Keratinocyte (primary cell): ENCODE measurements around the gene SPATA9. TPM values are rescaled to one million over a fixed set of nuclear protein-coding genes. Genes with fewer than 3 reads are reported as not detected.

Experiments
- DNase-seq: peaks from one replicate; pipeline ENCODE4 v3.0.0-alpha.2; 2011; ENCODE audit warnings: low read depth, missing footprints, low spot score
- FAIRE-seq: peaks from 2 replicates; lab custom pipeline; 2011; peaks lifted over from hg19 to GRCh38; lab: Jason Lieb, UNC
- H2AFZ ChIP-seq: 2 replicates; pipeline ENCODE4 v1.6.0; 2012; ENCODE audit warnings: low read length, control low read depth, inconsistent platforms; ENCODE audit not compliant: control insufficient read depth
- H3K27ac ChIP-seq: 2 replicates; pipeline ENCODE4 v1.5.1; 2011; ENCODE audit warnings: low read length; ENCODE audit not compliant: control insufficient read depth, insufficient read depth
- H3K27me3 ChIP-seq: 3 replicates; pipeline ENCODE4 v1.6.0; 2011; ENCODE audit warnings: low read length; ENCODE audit not compliant: control insufficient read depth, insufficient read depth; ENCODE audit errors: extremely low read depth
- H3K36me3 ChIP-seq, 2 experiments: 2 replicates in 1 of 2; 3 replicates in 1 of 2; pipeline ENCODE4 v1.5.1; 2011; ENCODE audit warnings: low read length in 2 of 2, mild to moderate bottlenecking in 1 of 2; ENCODE audit not compliant: control insufficient read depth in 2 of 2, insufficient read depth in 2 of 2; ENCODE audit errors: extremely low read depth in 1 of 2
- H3K4me1 ChIP-seq: 3 replicates; pipeline ENCODE4 v1.5.1; 2011; ENCODE audit warnings: low read length; ENCODE audit not compliant: control insufficient read depth, insufficient read depth; ENCODE audit errors: extremely low read depth
- H3K4me2 ChIP-seq: 3 replicates; pipeline ENCODE4 v1.6.0; 2011; ENCODE audit warnings: low read depth, low read length; ENCODE audit not compliant: control insufficient read depth, insufficient read depth; ENCODE audit errors: extremely low read depth
- H3K4me3 ChIP-seq, 3 experiments: fragments of 200-600 bp in 1 of 3; sonication (generic) in 1 of 3; 2 replicates in 2 of 3; 3 replicates in 1 of 3; pipeline ENCODE4 v1.5.1; 2011 to 2016; ENCODE audit warnings: low read length in 3 of 3, mild to moderate bottlenecking in 3 of 3, control low read depth in 2 of 3, inconsistent platforms in 1 of 3, low read depth in 1 of 3, mixed read lengths in 1 of 3, mixed run types in 1 of 3, moderate library complexity in 1 of 3; ENCODE audit not compliant: control insufficient read depth in 2 of 3, insufficient read depth in 2 of 3; ENCODE audit errors: extremely low read depth in 1 of 3
- H3K79me2 ChIP-seq: 2 replicates; pipeline ENCODE4 v1.6.0; 2012; ENCODE audit warnings: low read length; ENCODE audit not compliant: control insufficient read depth, insufficient read depth
- H3K9ac ChIP-seq: 3 replicates; pipeline ENCODE4 v1.6.0; 2011; ENCODE audit warnings: low read length; ENCODE audit not compliant: control insufficient read depth, insufficient read depth; ENCODE audit errors: extremely low read depth
- H3K9me1 ChIP-seq: 3 replicates; pipeline ENCODE4 v1.6.0; 2011; ENCODE audit warnings: low read length; ENCODE audit not compliant: control insufficient read depth, insufficient read depth; ENCODE audit errors: extremely low read depth
- H3K9me3 ChIP-seq: 2 replicates; pipeline ENCODE4 v1.5.1; 2012; ENCODE audit warnings: low read depth, low read length; ENCODE audit not compliant: control insufficient read depth
- H4K20me1 ChIP-seq: 3 replicates; pipeline ENCODE4 v1.6.0; 2011; ENCODE audit warnings: low read length; ENCODE audit not compliant: control insufficient read depth, insufficient read depth; ENCODE audit errors: extremely low read depth
- EZH2 ChIP-seq: IDR thresholded peaks from one replicate; pipeline ENCODE4 v1.6.1; 2012; ENCODE audit warnings: inconsistent platforms, mild to moderate bottlenecking, low read length, moderate library complexity
- dilution Hi-C: fragments of 300-500 bp; cut with MboI; formaldehyde crosslinking; loops from one replicate; pipeline ENCODE4 v1.7.0; 2020; ENCODE audit warnings: low sequenced_read_pairs; ENCODE audit not compliant: extremely low pct_ligation_motif_present
- polyA plus RNA-seq, 5 experiments: library from polyadenylated mRNA; depleted of rRNA in 3 of 5; stranded (reverse) in 3 of 5; stranded (forward) in 1 of 5; unstranded in 1 of 5; fragments of >200 nt; gene quantifications; 1 replicate in 1 of 5; 2 replicates in 3 of 5; 3 replicates in 1 of 5; pipeline versions ENCODE4 v1.2.1 to v1.2.3, GENCODE V29; 2011 to 2012; ENCODE audit warnings: missing spikeins in 2 of 5, low read depth in 1 of 5, low replicate concordance in 1 of 5
- TF ChIP-seq, protein P1 (sequence below), 3 experiments: IDR thresholded peaks in 1 of 3; conservative IDR thresholded peaks in 1 of 3; optimal IDR thresholded peaks in 1 of 3; 2 replicates in 2 of 3; 3 replicates in 1 of 3; pipeline versions ENCODE3 to v1.5.1; 2011; ENCODE audit warnings: low read length in 3 of 3, mild to moderate bottlenecking in 3 of 3, moderate library complexity in 2 of 3, control low read depth in 1 of 3, inconsistent platforms in 1 of 3; ENCODE audit not compliant: insufficient read depth in 2 of 3; ENCODE audit errors: extremely low read depth in 1 of 3

Gene SPATA9
- polyA plus RNA-seq, 1 donor (not counting 4 experiments of a cell fraction or from before 2014, with no cell fraction given) = not detected

DNA sequence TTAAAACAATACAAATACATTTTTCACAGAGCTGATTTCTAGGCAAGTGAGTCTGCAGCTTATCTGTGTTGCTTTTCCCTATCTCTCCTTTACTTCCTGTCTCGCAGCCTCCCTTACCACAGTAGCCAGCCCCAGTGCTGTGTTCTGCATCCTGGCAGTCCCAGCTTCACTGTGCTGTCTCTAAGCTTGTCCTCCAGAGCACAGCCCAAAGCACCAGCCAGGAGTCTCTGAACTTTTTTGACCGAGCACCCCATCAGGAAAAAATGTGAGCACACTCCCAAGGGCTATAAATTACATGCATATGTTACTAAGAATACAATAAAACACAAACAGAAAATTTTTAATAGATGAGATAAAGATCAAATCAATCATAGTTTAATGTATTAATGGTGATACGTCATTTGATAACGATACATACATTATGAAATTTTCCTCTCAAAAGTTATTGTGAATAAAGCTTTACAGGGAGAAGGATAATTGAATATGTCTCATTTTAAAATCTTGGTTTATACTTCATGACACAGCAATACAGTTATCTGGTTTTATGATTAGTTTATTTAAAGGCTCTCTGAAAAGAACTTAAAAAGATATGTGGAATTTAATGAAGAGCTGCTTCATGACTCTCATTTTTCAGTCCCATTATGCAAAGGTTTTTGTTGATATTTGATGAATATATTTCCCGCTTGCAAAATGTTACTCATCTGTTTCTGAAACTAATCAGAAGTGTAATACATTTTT lies 41.0 kb upstream of the SPATA9 start:
- no peaks in the 10 kb centered on the region for H3K79me2 ChIP-seq
- no peak overlapping the region for H2AFZ ChIP-seq
- H3K4me2 ChIP-seq = no peak overlapping the region
- DNase-seq (no peak), FAIRE-seq (no peak)
- no peaks in the 10 kb centered on the region for H3K36me3 ChIP-seq
- TF ChIP-seq, protein P1, sequence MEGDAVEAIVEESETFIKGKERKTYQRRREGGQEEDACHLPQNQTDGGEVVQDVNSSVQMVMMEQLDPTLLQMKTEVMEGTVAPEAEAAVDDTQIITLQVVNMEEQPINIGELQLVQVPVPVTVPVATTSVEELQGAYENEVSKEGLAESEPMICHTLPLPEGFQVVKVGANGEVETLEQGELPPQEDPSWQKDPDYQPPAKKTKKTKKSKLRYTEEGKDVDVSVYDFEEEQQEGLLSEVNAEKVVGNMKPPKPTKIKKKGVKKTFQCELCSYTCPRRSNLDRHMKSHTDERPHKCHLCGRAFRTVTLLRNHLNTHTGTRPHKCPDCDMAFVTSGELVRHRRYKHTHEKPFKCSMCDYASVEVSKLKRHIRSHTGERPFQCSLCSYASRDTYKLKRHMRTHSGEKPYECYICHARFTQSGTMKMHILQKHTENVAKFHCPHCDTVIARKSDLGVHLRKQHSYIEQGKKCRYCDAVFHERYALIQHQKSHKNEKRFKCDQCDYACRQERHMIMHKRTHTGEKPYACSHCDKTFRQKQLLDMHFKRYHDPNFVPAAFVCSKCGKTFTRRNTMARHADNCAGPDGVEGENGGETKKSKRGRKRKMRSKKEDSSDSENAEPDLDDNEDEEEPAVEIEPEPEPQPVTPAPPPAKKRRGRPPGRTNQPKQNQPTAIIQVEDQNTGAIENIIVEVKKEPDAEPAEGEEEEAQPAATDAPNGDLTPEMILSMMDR (optimal IDR thresholded peaks at IDR 0.05 in 1 of 3, IDR thresholded peaks at IDR 0.05 in 1 of 3, conservative IDR thresholded peaks at IDR 0.05 in 1 of 3; ENCODE audit: extremely low read depth in 1 of 3, insufficient read depth in 2 of 3, low read length in 3 of 3) = no peak
- TF ChIP-seq EZH2 = no peak
- no peak overlapping the region for H3K27ac ChIP-seq
- H3K9me3 ChIP-seq = no peaks in the 10 kb centered on the region
- H3K27me3 ChIP-seq = no peaks in the 10 kb centered on the region
- no peaks in the 10 kb centered on the region for H3K9me1 ChIP-seq
- dilution Hi-C loops = no loop called here
- H3K4me3 ChIP-seq = no peak overlapping the region
- H3K4me1 ChIP-seq = peaks cover 13% of the 10 kb centered on the region
- H3K9ac ChIP-seq = no peak overlapping the region
- no peaks in the 10 kb centered on the region for H4K20me1 ChIP-seq

DNA sequence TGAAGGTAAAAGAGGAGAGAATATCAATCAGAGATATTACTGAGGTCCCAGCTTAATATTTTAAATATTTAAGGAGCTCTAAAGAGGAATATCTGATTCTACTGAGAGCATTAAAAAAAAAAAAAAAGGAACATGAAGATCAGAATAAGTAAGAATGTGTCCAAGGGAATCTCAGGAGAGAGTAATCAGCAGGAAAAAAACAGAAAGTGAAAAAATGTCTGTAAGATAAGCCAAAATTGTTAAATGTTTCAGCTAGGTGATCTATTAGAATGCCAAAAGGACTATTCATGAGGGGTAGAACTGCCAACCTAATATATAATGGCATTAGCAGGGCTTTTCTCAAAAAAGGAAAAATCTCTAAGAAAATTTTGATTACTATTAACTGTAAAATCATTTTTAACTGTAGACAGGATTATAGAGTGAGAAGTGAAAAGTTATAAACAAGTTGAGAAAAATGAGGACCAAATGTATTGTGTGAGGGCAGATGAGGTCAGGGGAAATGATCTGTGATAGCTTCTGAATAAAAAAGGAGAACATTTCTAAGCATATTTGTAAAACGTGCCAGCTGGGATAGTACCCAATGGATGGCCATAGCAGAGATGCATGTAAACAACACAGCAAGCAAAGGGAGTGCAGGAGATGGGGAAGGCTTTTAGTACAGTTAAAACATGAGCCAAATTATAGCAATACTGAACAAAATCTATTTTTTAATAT lies 38.9 kb upstream of the SPATA9 start:
- Histone ChIP-seq H3K9me1 (no peaks in the 10 kb centered on the region), H3K36me3 (no peaks in the 10 kb centered on the region), H3K79me2 (no peaks in the 10 kb centered on the region), H3K4me1 (peaks cover 3% of the 10 kb centered on the region), H4K20me1 (no peaks in the 10 kb centered on the region), H3K27ac (no peak overlapping the region), H2AFZ (no peak overlapping the region), H3K4me3 (no peak overlapping the region), H3K9me3 (no peaks in the 10 kb centered on the region), H3K4me2 (no peak overlapping the region), H3K27me3 (no peaks in the 10 kb centered on the region), H3K9ac (no peak overlapping the region)
- TF ChIP-seq, protein P1 (optimal IDR thresholded peaks at IDR 0.05 in 1 of 3, IDR thresholded peaks at IDR 0.05 in 1 of 3, conservative IDR thresholded peaks at IDR 0.05 in 1 of 3; ENCODE audit: extremely low read depth in 1 of 3, insufficient read depth in 2 of 3, low read length in 3 of 3) = no peak
- TF ChIP-seq EZH2 = no peak
- DNase-seq = no peak
- dilution Hi-C loops = no loop called here
- no peak for FAIRE-seq
